IPS-18a (cell line): ENCODE measurements around the gene ZGLP1.

Source experiments
- H3K27ac ChIP-seq: one replicate; pipeline ENCODE4 v1.5.1; 2013; ENCODE audit warnings: low read length
- H3K27me3 ChIP-seq: one replicate; pipeline ENCODE4 v1.6.1; 2013; ENCODE audit warnings: mild to moderate bottlenecking, low read length; ENCODE audit not compliant: control insufficient read depth, insufficient read depth
- H3K36me3 ChIP-seq: one replicate; pipeline ENCODE4 v1.6.1; 2013; ENCODE audit warnings: low read depth, low read length; ENCODE audit not compliant: control insufficient read depth
- H3K4me1 ChIP-seq: one replicate; pipeline ENCODE4 v1.6.1; 2013; ENCODE audit warnings: low read depth, low read length; ENCODE audit not compliant: control insufficient read depth
- H3K4me3 ChIP-seq: one replicate; pipeline ENCODE4 v1.5.1; 2013; ENCODE audit warnings: low read length
- H3K9ac ChIP-seq: one replicate; pipeline ENCODE4 v1.6.1; 2013; ENCODE audit warnings: mild to moderate bottlenecking, low read length, moderate library complexity
- H3K9me3 ChIP-seq: one replicate; pipeline ENCODE4 v1.6.1; 2013; ENCODE audit warnings: low read depth, low read length; ENCODE audit not compliant: control insufficient read depth

ZGLP1 gene

DNA sequence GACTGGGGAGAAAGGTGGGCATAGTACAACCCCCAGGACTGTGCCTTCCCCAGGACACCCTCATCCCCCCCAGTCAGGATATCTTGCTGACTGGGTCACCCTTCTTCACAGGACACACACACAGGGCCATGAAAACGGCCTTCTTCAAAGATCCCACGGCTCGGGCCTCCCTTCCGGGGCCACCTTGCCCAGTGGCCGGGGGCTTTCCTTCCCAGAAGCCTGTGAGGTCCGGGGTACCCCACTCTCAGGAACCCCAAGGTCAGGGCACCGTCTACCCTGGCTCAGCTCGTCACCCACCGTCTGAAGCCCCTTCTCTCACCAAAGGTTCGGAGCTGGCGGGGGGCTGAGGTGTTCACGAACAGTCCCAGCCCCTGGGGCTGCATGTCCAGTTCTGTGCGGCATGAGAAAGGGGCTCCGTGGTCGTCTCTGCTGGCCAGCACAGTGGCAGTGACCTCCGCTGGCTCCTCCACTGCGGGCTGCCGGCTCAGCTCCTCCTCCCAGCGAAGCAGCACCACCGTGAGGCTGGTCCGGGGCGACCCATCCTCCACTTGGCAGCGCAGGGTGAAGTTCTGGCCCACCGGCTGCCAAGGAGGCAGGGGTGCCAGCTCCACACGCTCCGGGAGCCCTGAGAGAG, 25.9 kb upstream of the ZGLP1 start:
- H3K27me3 ChIP-seq, result peaks cover 9% of the 10 kb centered on the region
- no peaks in the 10 kb centered on the region for H3K9me3 ChIP-seq
- peaks cover 2% of the 10 kb centered on the region for H3K36me3 ChIP-seq
- no peak overlapping the region for H3K9ac ChIP-seq
- H3K27ac ChIP-seq, result no peak overlapping the region
- peak overlapping the region; percentile 92 for H3K4me3 ChIP-seq
- H3K4me1 ChIP-seq, result peaks cover 20% of the 10 kb centered on the region

DNA sequence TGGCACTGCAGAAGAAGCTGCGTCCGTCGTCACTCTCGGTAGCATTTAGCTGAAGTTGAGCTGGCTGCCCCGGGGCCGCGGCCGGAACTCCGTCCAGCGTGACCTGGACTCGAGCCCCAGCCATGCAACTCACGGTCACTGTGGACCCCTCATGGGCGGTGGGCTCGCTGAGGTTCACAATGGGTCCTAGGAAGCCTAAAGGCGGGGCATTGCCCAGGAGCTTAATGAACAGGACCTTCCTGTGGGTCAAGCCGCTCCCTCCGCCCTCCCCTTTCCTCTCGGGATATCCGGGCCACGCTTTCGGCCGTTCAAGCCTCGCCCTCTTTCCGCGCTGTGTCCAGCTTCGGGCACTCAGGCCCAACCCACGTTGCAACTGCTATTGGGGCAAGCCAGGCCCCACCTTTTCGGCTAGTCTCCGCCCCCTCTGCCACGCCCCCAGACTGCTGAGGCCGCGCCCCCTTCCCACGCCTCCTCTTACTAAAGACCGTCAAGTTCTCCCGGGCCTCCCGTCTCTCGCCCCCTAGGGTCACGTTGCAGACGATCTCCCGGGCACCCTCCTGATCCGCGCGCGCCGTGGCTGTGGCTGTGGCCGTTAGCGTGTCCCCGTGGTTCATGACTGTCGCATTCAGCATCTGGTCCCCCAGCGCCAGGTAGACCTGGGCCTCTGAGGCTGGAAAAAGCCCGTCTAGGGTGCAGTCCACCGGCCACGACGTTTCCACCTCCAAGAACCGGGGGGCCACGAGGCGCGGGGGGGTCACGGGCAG, 25.2 kb upstream of the ZGLP1 start:
- H3K36me3 ChIP-seq, result peaks cover 8% of the 10 kb centered on the region
- no peaks in the 10 kb centered on the region for H3K9me3 ChIP-seq
- peaks cover 20% of the 10 kb centered on the region for H3K4me1 ChIP-seq
- H3K9ac ChIP-seq, result peak overlapping the region; percentile 12
- peaks cover 9% of the 10 kb centered on the region for H3K27me3 ChIP-seq
- H3K27ac ChIP-seq, result no peak overlapping the region
- peak overlapping the region; percentile 92 for H3K4me3 ChIP-seq

DNA sequence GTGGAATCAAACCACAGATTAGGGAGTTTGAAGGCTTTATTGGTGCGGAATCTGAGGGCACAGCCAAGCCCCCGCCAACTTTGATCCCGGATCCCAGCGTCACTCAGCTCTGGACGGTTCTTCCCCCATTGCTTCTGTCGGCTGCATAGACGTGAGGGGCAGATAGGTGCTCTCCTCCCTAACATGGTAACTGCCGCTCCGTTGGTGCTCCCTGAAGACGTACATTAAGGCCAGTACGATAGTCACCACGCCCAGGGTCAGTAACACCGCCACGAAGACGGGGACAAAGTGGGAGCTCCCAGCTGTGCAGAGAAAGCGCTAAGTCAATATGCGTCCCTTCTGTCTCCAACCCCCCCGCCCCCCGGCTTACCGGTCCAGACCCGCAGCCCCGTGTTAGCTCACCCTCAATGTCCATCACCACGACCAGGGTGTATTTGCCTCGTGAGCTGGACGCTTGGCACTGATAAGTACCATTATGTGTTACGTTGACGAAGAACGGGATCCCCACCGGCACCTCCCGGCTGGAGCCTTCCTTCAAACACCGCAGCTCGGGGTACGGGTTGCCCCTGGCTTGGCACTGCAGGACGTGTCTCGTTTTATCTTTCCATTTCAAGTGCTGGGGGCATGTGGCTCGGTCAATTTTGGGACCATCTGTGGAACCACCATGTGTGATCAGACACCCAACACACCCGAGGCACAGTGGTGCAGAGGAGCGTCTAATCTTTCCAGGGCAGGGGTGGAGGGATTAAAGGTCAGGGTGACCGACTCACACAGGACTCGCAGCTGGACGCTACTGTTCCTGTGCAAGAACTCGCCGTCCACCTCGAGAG, 24.4 kb upstream of the ZGLP1 start:
- peaks cover 9% of the 10 kb centered on the region for H3K27me3 ChIP-seq
- peaks cover 13% of the 10 kb centered on the region for H3K4me1 ChIP-seq
- H3K36me3 ChIP-seq, result peaks cover 16% of the 10 kb centered on the region
- H3K9ac ChIP-seq, result peak overlapping the region; percentile 90
- H3K27ac ChIP-seq, result no peak overlapping the region
- H3K9me3 ChIP-seq, result no peaks in the 10 kb centered on the region
- H3K4me3 ChIP-seq, result peak overlapping the region; percentile 92

DNA sequence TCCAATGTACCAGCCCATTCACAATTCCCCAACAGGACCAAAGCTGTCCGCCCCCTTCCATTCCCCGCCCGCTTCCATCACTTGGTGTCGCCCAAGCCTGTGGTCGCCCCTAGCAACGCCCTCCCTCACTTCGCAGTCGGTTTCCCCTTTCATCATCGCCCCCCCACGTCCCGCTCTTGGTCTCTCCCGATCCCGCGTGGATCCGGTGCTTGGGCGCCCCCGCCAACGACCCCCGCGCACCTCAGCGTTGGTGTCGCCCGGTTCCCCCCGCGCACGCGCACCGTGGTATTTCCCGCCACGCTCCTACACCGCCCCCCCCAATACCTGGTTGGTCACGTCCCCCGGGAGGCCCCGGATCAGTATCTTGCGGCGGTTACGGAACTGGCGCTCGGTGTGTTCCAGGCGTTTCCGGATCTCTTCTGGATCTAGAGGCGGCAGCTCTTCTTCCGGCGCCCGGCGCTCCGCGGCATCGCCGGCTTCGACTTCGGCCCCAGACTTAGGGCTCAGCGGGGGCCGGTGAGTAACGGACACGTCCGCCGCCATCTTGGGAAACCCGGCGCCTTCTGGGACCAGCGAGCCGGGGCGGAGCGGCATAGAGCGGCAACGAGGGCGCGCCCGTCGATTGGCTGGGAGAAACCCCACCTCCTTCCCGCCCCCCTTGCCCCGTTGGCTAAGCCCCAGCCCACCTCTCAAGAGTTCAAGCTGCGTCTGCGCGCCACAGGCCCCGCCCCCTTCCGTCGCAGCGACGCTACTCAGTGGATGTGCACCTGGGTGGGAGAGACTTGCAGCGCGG, 23.5 kb upstream of the ZGLP1 start, which contains the start of gene RAVER1:
TSS of gene RAVER1 (minus strand) at position 565 of the 793 bp plus-strand sequence. CDS start at position 543, 22 bp downstream.
- H3K9me3 ChIP-seq, result no peaks in the 10 kb centered on the region
- peak within 1 kb of the TSS; percentile 90 for H3K9ac ChIP-seq
- peak within 1 kb of the TSS; percentile 84 for H3K27ac ChIP-seq
- H3K4me3 ChIP-seq, result peak within 1 kb of the TSS; percentile 92
- peaks cover 13% of the 10 kb centered on the region for H3K4me1 ChIP-seq
- H3K27me3 ChIP-seq, result peaks cover 9% of the 10 kb centered on the region
- peaks cover 23% of the 10 kb centered on the region for H3K36me3 ChIP-seq

DNA sequence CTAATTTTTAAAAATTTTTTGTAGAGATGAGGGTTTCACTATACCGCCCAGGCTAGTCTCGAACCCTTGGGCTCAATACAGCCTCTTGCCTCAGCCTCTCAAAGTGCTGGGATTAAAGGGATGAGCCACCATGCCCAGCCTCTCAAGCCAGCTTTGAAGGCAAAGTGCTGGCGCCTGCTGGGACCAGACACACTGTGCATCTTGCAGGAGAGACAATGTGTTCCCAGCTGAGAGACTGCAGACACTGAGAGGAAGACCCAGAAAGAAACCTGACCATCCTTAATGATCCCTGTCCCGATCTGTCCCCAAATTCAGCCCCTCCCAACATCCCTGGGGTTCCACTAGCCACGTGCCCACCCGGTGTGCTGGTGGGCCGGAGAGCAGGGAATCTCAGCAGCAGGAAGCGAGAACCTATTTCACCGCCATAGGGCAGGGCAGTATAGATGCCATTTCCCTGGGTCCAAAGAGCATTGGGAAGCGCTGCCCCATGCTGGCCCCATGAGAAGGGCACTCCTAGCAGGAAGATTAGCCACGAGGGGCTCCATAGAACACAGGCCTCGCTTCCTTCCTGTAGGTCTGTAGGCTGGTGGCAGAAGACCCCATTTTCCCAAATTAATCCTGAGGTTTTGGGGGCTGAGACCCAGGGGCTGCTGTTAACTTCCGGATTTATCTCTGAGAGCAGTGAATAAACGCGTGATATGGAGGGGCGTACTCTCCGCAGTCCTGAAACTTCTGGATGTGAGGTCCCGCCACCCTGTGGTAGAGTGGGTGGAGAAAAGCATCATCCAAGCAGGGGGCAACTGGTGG, 22.7 kb upstream of the ZGLP1 start:
- Histone ChIP-seq H3K27ac (peak overlapping the region; percentile 84), H3K4me3 (peak overlapping the region; percentile 92), H3K4me1 (peaks cover 13% of the 10 kb centered on the region), H3K9ac (peak overlapping the region; percentile 90), H3K27me3 (peaks cover 9% of the 10 kb centered on the region), H3K36me3 (peaks cover 31% of the 10 kb centered on the region), H3K9me3 (no peaks in the 10 kb centered on the region)

DNA sequence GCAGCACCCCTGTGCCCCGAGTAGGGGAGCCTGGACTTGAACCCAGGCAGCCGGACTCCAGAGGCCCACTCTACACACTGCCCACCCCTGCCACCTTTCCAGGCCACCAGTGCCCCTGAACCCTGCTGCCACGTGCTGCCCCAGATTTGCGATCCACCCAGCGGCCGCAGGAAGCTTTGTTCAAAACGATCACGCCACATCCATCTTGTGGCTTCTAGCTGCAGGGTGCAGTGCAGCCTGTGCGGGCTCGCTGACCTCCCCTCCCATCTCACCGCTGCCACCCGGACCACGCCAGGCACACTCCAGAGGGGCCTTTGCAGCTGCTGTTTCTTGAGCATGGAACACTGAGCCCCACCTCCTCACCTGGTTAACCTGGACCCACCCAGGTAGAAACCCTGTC, 19.9 kb upstream of the ZGLP1 start:
- Histone ChIP-seq H3K9me3 (no peaks in the 10 kb centered on the region), H3K27ac (no peak overlapping the region), H3K9ac (no peak overlapping the region), H3K27me3 (peaks cover 7% of the 10 kb centered on the region), H3K4me1 (peaks cover 13% of the 10 kb centered on the region), H3K4me3 (no peak overlapping the region), H3K36me3 (peaks cover 54% of the 10 kb centered on the region)

DNA sequence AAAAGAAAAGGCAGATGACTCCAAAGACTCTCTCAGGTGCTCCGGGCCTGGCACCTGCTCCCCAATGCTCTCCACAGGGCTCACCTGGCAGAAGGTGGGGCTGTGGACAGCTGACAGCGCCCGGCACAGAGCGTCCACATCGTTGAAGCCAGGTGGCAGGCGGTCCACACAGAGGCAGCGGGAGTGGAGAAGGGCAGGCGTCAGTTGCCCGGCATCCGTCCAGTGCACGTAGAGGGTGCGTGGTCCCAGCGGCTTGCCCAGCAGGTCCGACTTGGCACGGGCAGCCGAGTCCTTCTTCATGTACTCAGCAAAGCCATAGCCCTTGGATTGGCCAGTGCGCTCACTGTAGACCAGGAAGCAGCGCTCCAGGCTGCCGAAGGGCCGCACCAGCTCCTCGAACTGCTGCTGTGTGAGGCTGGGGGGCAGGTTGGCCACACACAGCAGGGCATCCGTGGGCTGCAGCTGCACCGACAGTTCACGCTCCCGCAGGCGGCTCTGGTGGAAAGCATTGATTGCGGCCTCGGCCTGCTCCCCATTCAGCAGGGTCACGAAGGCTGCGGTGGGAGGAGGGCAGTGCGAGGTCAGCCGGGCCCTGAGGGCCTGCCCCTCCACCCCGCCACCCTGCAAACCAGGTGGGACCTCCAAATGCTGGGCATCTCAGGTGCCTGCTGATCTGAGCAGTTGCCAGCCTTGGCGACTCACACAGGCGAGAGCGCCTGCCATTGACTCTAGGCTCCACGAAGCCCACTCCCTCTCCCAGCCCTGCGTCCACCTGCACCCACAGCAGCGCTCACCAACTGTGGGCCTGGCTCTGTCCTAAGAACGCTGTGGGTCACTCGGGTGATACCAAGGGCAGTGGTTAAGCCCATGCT, 19.2 kb upstream of the ZGLP1 start:
- no peak overlapping the region for H3K9ac ChIP-seq
- H3K9me3 ChIP-seq, result no peaks in the 10 kb centered on the region
- peaks cover 6% of the 10 kb centered on the region for H3K4me1 ChIP-seq
- no peak overlapping the region for H3K4me3 ChIP-seq
- H3K27me3 ChIP-seq, result no peaks in the 10 kb centered on the region
- H3K27ac ChIP-seq, result no peak overlapping the region
- peaks cover 62% of the 10 kb centered on the region for H3K36me3 ChIP-seq

DNA sequence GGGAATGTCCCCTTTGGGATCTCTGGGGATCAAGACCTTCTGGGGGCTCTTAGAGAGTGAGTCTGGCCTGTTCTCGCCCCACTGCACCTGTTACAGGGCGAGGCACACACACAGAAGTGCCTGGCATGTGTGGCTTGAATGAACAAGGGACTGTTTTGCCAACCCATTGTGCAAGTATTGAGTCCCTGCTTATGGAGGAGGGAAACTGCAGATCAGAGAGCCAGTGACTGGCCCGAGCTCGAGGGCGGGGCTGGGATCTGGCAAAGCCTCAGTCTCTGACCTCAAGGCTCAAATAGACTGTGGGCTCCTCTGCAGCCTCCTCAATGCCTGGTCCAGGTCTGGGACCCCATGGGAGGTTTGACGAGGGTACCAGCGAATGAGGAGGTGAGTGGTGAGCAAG, 18.2 kb upstream of the ZGLP1 start:
- no peak overlapping the region for H3K9ac ChIP-seq
- H3K27ac ChIP-seq, result no peak overlapping the region
- no peak overlapping the region for H3K4me3 ChIP-seq
- peaks cover 6% of the 10 kb centered on the region for H3K4me1 ChIP-seq
- H3K36me3 ChIP-seq, result peaks cover 65% of the 10 kb centered on the region
- no peaks in the 10 kb centered on the region for H3K9me3 ChIP-seq
- no peaks in the 10 kb centered on the region for H3K27me3 ChIP-seq

DNA sequence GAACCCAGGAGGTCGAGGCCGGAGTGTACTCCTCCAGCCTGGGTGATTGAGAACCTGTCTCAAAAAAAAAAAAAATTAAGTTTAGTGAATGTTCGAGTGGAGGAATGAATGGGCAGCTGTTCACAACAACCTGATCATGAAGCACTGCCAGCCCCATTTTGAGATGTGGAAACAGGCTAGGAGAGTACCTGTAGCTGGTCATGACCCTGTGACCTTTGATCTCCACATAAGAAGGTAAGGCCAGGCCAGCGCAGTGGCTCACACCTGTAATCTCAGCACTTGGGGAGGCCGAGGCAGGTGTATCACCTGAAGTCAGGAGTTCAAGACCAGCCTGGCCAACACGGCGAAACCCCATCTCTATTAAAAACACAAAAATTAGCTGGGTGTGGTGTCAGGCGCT, 16.1 kb upstream of the ZGLP1 start:
- no peaks in the 10 kb centered on the region for H3K9me3 ChIP-seq
- no peaks in the 10 kb centered on the region for H3K27me3 ChIP-seq
- H3K36me3 ChIP-seq, result peaks cover 83% of the 10 kb centered on the region
- no peaks in the 10 kb centered on the region for H3K4me1 ChIP-seq
- H3K27ac ChIP-seq, result no peak overlapping the region
- no peak overlapping the region for H3K4me3 ChIP-seq
- no peak overlapping the region for H3K9ac ChIP-seq
